Activated CD8-positive, alpha-beta memory T cell treated with anti-CD3 and anti-CD28 coated beads, Interleukin-2, amount 50 U/mL, for 48 hours (primary cell): Measurements from ENCODE around the gene BOLL.
"Not testable (repeated sequence)": the region's sequence is repeated elsewhere in the genome, so short reads cannot be mapped to it uniquely, and the experiment has no call there.

Source experiments
- DNase-seq: peaks from one replicate; pipeline ENCODE4 v3.0.0-alpha.2; 2020

Gene BOLL

DNA sequence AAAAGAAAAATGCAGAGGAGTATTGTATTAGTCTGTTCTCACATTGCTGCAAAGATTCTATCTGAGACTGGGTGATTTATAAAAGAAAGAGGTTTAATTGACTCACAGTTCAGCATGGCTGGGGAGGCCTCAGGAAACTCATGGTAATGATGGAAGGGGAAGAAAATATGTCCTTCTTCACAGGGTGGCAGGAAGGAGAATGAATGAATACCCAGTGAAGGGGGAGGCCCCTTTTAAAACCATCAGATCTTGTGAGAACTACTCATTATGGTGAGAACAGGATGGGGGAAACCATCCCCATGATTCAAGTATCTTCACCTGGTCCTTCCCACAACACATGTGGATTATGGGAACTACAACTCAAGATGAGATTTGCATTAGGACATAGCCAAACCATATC, 10.2 kb upstream of the BOLL start:
- no peak for DNase-seq

DNA sequence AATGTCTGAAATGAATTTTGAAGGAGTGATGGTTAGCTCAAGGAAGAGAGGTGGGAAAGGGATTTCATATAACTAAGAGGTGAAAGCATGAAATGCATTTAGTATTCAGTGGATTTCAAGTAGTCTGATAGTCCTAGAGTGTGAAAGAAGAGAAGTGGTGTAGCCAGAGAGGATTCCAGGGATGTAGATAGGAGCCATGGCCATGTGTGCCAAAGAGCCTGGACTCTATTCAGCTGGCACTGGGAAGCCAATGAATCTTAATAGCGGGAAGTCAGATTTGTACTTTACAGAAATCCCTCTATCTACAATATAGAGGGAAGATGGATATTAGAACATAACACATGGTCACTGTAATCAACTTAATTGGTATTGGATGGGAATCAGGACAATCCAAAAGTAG, 8.3 kb upstream of the BOLL start:
- DNase-seq, result no peak

DNA sequence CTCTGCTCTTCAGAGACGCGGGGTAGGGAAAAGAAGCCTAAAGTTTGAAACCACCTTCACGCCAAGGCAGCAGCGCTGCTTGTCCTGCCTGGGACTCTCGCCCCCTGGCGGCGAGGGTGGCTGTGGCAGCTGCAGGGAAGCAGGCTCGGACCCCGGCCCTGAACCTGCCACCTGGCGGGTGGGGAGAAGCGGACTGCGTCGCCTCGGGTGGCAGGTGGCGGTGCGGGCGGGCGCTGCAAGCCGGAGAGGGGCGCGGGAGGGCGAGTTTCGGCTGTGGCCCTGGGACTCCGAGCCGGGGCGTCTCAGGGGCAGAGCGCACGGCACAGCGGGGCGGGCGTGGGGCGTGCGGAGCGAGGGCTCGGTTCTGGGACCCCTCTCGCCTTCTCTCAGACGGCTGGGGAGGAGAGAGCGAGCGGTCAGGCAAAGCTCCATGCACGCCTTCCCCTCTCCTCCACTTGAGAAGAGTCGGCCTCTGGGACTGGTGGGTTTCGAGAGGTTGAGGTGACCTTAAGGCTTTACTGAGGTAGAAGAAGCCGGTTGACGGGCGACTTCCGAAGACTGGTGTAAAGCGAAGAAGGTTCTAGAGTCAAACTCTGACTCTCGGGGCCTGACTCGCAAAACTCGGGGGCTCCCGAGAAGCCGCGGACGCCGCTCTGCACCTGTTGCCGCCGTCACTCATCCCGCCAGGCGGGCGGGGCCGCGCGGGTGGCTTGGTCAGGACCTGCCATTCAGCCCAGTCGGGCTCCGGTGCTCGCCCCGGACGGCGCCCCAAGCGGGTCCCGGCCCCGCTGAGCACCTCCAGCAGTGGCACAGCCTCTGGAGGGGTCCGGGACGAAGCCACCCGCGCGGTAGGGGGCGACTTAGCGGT, 1.1 kb upstream of the BOLL start:
- DNase-seq, result peak; percentile 86

DNA sequence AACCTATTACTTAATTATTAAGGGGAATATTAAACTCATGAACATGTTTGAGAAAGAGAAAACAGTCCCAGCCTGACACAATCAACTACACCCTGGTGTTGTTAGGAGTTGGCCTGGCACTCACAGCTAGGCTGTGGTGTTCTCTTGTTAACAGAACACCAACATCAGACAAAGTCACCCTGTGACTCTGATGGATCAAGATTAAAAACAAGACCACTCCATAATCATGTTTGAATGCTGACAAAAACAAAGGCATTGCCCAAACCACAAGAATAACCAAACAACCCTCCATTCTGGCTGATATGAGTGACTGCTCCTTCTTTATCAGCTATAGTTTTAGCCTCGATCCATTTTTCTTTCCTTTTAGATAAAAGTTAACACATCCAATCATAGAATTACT, 3.0 kb downstream of the BOLL start:
- DNase-seq, result no peak

DNA sequence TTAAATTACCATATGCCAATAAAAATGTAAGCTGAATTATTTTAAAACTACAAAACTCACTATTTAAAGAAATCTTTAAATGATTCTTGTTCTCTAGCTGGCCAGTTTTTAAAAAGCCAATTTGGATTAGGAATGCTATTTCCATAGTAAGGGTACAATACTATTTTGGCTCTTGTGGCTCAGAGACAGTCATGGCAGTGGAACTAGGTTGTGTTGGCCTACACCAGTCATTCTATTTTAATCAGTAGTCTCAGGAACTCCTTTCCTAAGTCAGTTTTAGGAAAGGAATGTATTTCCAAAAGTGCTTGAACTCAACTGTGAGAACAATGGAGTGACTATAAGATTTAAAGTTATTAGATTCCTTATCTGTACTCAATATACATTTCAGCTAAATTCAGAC, 5.9 kb downstream of the BOLL start:
- DNase-seq, result no peak

DNA sequence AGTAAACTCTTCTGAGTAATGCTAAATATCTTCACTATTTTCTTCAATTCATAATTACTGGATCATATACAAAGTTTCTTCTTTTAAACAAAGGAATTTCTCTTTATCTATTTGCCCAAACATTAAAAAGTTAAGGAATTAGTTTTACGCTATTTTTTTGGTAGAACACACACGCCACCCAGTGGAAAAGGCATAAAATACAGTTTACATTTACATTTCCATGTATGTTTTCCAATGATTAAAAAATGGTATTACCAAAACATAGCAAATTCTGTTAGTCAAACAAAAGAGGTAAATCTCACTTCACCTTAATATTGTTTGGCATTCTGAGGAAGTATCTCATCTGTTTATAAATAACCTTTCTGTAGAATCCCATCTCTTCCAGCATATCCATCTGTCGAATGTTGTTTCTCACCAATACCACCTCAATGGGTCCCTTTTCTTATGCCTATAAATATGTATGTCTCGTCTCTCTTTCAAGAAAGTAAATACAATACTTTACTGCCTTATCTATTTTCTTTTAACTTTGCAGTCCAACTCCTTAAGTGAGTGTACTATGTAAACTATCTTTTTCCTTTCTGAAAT, 7.2 kb downstream of the BOLL start:
- DNase-seq, result no peak

DNA sequence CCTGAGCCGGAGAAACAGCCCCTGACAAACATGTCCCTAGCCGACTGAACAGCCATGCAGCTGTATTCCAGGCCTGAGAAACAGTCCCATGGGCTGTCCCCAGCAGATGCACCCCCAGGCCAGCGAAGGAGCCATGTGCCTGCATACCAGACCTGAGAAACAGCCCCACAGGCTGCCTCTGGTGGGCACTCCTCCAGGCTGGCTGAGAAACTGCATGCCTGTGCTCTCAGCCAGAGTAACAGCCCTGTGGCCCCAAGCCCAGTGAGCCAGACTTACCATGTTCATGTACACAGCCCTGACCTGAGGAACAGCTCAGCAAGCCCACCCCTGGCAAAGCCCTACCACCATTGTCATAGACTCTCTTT, 24.8 kb downstream of the BOLL start:
- DNase-seq, result no peak

DNA sequence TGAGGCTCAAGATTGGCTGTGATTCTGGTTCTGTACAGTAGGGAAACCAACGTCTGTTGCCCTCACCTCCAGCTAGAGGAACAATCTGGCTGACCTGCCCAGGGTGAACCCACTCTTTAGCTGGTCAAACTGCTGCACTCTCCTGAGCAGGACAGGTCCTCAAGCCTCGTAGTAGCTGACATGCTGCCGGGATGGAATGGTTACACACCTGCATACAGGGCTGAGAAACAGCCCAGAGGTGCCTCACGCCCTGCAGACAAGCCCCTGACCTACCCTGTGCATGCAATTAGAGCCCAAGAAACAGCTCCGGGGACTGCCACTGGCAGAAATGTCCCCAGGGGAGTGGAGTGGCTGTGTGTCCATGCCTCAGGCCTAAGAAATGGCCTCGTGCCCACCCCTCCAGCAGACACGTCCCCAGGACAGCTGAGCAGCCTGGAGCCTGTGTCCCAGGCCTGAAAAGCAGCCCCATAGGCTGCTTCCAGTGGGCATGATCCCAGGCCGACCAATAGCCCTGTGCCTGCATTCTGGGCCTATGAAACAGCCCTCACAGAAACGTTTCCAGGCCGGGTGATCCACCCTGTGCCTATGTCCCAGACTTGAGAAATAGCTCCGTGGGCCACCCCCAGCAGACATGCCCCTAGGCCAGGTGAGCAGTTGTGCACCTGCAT, 25.4 kb downstream of the BOLL start:
- DNase-seq, result no peak

DNA sequence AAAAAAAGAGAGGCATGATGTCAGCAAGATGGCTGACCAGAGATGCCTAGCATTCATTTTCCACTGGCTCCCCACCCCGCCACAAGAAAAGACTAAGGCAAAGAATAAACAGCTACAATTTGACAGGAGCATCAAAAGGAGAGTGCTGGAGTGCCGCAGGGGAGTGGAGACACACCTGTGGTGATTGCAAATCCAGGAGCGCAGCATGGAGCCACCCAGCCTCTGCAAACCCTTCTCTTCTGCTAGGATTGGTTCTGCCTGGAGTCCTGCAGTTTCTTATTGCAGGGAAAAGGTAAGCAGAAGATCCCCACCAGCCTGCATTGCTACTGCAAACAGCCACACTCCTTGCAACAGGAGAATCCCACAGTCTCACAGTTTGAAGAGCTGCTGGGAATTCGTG, 26.1 kb downstream of the BOLL start:
- DNase-seq, result no peak

DNA sequence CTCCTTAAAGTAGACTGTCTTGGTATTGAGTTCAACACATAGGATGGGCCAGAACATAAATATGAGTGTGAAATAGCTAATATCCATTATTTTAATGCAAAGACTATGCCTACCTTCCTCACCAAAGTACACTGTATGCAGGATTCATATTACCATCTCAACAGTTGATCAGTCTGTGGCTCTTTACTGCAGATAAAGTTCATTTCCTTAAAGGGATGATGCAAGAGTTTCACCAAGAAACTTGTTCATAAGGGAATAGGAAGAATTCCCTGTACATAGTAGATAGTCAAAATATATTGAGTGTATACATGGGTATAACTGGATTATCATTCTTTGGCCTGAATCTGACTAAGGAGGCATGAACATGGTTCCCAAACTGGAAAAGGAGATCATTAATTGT, 44.9 kb downstream of the BOLL start:
- DNase-seq, result no peak

DNA sequence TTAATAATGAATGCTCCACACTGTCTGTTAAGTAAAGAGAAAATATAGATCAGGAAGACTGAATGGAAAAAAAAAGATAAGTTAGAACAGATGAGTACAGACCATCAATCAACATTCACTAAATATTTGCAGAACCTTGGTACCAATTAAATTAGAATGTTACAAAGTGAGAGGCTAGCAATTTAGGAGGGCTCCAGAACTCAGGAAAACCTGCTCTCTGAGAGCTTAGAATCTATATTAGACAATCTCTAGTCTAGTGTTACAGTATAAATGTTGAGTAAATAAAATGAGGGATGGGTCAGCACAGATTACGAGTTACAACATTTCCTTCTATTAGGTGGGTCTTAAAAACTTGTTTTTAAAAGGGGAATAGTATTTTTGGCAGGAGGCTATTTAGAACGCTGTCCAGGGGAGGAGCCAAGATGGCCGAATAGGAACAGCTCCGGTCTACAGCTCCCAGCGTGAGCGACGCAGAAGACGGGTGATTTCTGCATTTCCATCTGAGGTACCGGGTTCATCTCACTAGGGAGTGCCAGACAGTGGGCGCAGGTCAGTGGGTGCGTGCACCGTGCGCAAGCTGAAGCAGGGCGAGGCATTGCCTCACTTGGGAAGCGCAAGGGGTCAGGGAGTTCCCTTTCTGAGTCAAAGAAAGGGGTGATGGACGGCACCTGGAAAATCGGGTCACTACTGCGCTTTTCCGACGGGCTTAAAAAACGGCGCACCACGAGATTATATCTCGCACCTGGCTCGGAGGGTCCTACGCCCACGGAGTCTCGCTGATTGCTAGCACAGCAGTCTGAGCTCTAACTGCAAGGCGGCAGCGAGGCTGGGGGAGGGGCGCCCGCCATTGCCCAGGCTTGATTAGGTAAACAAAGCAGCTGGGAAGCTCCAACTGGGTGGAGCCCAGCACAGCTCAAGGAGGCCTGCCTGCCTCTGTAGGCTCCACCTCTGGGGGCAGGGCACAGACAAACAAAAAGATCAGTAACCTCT, 56.3 kb downstream of the BOLL start:
- not testable (repeated sequence) for DNase-seq

DNA sequence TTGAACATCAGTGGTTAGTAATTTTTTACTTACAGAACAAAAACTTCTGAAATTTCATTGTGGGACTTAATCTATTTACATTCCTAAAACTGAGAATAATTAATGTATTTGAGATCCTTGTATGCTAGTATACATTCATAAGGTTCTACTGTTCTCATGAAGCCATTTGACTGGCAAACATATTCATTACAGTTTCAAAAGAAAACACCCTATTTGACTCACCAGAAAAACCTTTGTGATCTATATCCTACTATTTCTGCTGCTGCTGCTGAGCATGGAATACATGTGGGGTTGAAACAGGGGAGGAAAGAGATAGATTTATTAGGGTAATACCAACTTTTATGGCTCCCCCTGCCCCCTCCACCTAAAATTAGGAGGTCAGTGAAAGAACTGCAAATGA, 58.1 kb downstream of the BOLL start:
- no peak for DNase-seq

DNA sequence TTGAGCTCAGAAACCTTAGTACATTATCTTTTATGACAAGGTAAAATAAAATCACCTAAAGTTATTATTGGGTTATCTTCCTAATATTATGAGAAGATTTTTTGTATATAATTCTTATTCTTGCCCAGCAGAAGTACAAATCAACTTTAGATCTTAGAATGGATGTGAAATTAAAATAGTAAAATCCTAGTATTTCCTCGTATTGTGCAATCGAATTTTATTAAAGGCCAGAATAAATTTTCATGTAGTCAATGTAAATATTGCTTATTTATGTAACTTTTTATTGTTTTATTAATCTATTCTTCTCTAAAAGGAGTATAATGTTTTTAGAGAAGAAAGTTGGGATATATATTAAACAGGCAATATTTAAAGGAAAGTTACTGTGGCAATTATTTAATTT, 67.3 kb downstream of the BOLL start:
- no peak for DNase-seq

DNA sequence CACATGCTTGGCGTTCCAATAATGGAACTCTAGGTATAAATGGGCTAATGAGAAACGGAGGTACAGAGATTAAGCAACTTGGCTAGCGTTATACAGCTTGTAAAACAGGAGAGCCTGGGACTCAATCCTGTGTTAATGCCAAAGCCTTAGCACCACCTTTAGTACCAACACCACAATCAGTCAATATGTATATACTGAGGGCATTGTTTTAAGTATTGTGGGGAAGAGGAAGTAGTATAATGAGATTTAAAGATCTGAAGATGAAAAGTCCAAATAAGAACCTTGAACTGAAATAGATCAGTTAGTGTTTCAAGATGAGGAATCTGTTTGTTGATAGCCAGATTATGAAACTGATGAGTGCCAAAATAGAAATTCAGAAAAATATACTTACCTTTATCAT, 71.8 kb downstream of the BOLL start:
- no peak for DNase-seq

DNA sequence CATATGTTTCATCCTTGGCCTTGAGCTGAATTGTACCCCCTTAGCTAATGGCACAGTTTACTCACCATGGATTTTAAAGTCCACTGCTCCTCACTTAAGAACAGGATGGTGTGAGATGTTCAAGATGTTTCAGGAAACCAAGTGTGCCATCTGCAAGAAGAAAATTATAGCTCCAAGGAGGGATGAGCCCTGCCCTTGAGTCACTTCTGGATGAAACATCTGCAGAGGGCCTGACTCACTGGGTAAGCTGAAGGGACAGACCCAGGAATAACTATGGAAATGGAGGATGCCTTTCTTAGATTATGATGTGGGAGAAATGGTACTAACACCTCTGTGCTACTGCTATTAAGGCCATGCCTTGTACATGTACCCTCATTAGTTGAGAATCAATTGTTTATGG, 73.5 kb downstream of the BOLL start:
- no peak for DNase-seq

DNA sequence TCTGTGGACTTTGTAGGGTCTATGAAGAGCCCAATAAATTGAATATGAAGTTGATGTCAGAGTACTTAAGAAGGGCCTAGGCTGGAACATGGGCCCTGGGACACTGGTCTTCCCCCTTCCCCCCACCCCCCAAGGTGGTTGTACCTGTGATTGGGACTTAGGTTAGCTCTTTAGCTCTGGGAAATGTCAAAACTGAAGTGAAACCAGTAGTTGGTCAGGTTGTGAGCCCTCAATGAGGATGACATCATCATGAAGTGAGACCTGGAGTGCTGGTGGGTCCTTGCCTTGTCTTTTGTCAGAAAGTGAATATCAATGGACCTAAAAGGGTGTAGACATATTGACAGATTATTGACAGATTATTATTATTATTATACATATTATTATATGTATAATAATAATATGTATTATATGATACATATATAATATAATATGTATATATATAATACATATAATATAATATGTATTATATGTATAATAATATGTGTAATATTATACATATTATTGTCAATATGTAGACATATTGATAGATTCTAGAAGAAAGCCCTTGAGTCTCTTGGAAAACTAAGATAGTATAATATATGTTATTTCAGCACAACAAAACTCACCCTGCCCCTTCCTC, 74.6 kb downstream of the BOLL start:
- DNase-seq, result no peak

DNA sequence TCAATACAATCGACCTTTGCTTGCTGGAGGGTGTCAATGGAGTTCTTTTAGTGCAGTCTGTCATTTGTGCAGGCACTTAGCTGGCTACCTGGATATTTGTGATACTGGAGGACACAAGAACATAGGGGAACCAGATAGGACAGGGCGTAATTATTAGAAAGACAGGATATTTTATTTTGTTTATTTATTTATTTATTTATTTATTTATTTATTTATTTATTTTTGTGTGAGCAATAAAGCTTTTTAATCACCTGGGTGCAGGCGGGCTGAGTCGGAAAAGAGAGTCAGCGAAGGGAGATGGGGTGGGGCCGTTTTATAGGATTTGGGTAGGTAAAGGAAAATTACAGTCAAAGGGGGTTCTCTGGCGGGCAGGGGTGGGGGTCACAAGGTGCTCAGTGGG, 76.0 kb downstream of the BOLL start:
- DNase-seq, result not testable (repeated sequence)

DNA sequence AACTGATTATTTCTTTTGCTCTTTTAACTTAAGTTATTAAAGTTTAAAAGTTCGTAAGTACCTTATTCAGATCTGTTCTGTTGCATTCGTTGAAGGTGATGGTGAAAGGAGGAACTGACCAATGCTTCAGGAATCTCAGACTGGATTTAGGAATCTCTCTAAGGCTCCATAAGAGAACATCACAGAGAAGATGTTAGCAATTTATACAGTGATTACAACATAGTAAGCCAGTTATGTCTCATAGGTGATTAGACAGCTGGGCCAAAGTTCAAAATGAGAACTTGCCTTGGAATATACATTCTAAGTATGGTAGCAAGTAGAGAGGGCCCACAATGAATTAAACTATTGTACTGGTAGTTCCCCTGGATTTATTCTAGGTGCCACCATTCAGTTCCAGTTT, 76.8 kb downstream of the BOLL start:
- no peak for DNase-seq

DNA sequence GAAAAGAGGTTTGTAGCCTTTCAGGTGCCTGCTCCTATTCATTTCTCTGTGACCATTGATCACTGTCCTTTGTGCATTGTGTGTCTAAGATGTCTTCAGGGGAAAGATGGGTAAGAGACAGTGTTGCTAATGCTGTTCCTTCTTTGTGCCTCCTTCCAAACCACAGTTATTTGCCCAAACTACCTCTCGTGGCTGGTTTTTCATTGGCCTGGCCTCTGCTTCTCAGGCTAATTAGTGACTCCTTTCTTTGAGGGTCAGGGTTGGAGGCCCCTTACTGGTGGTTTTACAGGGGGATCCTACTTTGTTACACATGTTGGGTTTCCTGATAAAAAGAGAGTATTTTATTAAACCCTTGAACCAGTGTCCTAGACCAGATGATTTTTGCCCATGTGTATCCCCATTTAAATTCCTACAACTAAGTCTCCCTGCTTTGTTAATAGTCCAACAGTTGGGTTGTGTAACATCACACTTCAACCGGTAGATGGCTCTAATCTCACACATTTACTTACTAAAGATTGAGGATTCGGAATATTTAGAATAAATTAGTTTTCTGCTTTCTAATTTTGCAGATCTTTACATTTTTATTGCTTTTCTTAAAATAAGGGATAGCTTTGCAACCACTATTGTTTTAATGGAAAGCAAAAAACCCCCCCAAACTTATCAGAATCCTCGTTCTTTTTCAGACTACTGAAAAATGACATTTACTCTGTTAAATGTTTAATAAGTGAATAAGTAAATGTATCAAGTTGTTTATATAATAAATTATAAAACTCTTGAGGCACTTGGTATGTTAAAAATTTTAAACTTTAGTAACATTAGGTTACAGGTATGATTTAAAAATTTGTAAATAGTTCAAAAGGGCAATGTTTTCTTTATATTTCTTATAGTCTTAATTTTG, 77.6 kb downstream of the BOLL start:
- DNase-seq, result no peak

DNA sequence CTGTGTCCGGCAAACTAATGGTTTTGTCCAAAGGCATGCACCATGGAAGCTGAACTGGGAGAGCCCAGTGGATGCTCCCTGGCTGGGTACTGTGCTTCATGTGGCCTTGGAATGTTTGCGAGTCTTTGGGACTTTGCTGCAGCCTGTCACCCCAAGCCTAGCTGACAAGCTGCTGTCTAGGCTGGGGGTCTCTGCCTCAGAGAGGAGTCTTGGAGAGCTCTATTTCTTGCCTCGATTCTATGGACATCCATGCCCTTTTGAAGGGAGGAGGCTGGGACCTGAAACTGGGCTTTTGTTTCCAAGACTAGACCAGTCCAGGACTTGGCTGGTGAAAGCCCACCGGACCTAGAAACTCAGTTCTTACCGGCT, 78.3 kb downstream of the BOLL start:
- no peak for DNase-seq
